NCI-H69 (cell line): ENCODE data around the gene SH3PXD2A.

Source experiments
- DNase-seq: peaks from one replicate; lab custom pipeline; 2025; lab: John Stamatoyannopoulos, UW

Gene SH3PXD2A

DNA sequence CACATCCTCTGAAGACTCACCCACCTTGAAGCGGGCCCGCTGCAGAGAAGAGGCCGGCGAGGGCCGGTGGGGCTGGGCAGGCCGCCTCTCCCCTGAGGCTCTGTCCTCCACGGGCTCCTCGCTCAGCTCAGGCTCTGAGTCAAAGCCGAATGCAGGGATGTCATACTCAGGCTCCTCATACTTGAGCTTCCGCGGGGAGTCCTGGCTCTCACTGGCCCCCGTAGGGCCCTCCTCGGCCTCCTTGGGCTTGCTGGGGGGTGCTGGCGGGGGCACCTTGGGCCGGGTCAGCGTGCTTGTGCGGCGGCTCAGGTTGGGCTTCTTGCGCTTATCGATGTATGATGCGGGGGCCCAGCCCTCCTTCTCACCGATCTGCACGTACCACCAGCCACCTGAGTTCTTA is 252.0 kb downstream of the SH3PXD2A start:
- no peak for DNase-seq

DNA sequence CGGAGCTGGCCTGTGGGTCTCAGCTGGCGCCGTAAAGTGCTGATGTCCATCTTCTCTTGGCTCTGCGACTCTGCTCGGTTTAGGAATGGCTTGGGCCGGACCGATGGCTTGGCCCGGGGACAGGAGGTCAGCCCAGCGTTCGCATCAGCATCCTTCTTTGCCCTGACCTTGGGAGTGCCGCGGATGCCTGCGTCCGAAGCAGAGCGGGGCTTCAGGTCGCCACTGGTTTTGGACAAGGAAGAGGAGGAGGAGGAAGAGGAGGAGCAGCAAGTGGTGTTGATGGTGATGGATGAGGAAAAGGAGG is 252.6 kb downstream of the SH3PXD2A start:
- no peak for DNase-seq

DNA sequence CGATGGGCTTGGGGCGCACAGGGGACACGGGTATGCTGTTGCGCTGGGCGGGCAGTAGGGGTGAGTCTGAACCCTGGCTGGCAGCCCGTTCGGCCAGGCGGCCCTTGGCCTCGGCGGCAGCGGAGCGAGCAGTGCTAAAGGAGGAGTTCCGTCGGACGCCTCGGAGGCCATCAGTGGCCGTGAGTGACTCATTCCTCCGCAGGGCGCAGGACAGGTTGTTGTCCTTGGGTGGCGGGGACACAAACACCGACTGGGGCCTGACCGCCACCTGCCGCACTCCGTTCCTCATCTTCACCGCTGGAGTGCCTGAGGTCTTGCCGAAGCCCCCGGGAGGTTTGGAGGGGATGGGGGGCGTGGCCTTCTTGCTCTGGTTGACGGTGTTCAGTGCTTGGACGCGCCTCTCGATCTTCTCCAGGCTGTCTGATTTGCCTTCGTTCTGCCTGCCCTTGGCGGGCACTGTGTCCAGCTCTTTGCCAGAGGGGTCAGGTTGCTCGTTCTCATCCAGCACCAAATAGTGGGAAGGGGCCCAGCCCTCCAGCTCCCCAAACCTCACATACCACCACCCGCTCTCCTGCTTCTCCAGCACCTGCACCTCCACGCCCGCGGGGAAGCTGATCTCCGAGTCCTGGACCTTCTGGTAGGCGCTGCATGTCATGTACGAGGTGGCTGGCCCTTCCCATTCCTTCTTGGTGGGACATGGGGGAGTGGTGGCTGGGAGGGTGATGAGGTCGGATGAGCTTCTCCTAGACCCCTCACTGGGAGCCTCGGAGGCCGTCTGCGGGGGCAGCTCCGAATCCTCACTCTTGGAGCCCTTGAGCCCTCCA is 253.1 kb downstream of the SH3PXD2A start:
- DNase-seq: no peak

DNA sequence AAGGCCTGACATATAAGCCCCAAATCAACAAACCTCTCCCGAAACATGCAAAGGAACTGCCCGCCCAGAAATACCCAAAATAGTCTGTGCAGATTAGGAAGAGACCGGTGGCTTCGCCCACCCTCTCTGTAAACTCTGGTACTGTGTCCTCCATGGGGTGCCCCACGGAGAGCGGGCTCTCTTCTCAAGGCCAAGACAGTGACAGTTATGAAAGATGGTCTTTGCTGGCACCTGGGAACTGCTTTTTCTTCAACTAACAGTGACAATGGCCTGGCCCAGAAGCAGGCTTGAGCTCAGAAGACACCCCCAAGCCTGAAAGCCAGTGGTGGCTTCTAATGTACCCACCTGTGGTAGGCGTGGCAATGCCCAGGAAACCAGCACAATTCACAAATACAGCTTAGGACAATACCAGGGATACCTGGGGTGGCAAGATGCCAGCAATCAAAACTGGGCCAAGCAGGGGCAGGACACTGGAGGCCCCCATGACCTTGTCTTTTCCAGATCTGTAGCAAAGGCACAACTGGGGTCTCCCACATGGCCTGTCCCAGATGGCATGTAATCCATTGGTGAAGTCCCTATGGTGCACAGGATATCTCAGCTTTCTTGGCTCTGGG is 254.3 kb downstream of the SH3PXD2A start:
- no peak for DNase-seq

DNA sequence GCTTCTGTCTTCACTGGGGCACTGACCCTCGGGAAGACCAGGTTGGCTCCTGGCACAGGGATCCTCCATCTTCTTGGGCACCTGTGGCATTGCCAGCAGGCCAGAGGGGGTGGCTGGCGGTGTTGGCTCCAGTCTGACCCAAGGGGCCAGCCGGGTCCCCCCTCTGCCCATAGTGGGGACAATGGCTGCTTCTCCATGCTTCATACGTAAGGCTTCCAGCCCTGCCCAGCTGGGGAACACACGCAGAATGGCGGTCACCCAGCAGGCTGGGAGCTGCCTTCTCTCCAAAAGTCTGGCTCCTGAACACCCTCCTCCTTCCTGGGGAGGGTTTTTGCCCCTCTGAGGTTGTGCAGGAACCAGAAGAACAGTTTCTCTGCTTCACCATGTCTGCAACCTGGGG is 255.1 kb downstream of the SH3PXD2A start:
- DNase-seq: no peak

DNA sequence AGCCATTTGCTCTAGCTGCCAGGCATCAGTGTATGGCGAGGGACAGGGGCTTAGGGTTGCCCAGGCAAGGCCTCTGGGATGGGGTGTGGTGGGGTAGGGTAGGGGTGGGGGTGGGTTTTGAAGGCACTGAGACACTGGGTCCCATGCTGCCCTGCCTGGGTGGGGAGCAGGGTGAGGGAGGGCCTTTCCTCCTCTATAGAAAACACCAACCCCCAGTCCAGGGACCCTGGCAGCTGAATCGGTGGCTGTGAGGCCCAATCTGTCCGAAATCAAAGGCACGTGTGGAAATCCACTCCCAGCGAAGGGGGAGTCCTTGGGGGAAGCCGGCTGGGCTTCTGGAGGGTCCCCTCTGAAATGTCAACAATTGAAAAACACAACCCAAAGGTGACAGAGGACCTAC is 255.5 kb downstream of the SH3PXD2A start:
- no peak for DNase-seq

DNA sequence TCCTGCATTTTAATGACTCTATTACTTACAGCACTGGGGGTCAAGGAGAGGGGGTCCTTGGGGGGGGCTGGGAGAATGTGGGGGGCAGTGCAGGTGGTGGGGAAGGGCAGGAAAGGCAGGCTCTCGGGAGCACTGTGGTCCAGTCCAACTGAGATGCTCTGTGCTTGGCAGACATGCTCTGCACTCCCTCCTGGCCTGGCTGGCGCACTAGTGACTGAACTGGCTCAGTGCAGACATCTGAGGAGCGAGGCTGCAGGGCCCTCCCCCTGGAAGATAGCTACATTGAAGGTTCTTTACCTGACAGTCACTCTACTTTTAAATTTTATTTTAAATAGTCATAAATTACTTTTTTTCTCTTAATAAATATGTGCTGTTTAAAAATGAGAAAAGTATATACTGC is 256.2 kb downstream of the SH3PXD2A start:
- DNase-seq: peak; percentile 21

DNA sequence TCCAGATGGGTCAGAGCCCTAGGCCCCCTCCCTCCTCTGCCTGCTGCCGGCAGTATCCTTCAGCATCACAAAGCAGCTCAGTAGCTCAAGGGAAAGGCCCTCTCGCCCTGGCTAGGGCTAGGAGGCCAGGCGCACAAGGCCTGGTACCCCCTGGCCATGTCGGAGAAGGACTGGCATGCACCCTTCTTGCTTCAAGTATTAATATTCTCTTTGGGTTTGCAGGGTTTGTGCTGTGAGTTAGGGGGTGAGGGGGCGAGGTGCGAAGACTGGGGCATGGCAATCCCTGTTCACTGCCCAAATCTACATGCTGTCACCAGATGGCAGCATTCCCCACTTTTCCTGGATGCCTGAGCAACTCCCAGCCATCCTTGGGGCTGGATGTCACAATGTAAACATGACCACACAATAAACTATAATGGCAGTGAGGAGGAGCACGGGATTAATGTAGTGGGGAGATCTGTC is 256.7 kb downstream of the SH3PXD2A start:
- peak; percentile 87 for DNase-seq

DNA sequence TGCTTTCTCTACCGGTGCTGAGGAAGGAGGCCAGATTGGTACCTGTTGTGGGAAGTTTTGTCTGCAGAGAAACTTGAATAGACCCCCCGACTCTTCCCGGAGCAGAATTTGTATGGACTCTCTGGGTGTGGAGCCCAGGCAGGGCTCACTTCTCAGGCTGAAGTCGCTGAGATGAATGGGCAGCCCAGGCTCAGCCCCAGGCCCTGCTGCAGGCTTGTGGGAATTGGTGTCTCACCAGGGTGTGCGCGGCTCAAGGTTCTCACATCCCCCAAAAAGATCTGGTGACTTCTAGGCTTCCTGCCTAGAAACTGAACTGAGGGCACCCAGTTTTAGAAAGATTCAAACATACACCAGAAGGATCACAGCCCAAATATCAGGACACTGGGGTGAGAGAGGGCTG is 258.4 kb downstream of the SH3PXD2A start:
- no peak for DNase-seq

DNA sequence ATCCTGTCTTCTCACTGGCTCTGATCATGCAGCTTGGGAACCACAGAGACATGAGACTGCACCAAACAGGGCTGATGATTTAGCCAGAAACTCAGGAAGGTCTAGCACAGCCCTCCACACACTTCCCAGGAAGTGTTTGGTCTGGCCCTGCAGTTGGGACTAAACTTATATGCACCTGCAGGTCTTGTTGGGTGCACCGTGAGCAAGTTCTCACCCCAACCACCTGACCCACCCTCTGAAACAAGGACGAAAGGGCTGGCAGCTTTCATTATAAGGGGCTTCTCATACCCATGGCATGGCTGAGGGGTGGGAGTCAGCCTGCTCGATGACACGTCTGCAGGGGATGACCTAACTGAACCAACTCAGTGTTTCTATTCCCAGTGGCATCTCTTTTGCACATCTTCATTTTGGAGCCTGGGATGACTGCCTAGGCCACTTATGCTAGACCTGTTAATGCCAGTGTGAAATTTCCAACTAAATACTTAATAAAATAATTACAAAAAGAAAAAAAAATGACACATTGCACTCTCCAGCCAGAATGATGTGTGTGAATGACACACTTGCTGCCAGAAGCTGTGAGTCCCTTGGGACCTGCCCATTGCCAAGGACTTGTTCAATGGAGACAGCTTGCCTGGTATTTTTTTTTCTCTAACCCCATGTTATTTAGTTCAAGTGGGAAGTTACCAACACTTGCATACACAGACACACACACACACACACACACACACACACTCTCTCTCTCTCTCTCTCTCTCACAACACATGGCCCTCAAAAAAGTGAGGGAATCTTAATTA is 259.2 kb downstream of the SH3PXD2A start:
- peak; percentile 9 for DNase-seq

DNA sequence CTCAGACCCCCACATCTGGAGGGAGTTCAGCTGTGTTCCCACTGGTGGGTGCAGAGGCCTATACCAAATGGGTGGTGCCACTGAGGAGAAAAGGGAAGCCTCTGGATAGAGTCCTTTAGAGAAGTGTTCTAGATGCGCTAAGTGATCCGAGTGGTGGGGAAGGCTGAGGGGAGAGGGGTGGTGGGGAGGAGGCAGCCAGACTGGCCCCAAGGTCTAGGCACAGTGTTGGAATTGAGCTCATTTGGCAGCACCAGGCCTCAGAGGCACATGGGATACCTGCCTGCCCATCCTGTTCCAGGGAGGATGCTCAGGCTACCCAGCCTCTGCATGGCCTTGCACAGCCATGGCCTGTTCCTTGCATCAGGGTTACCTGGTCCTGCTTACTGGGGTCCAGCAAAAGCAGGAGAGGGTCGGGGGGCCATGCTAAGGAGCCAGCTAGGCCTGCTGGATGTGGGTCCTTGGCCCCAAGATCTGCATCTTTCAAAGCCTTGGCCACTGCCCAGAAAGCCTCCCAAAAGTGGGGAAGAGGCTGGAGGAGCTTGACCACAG is 262.3 kb downstream of the SH3PXD2A start:
- no peak for DNase-seq

DNA sequence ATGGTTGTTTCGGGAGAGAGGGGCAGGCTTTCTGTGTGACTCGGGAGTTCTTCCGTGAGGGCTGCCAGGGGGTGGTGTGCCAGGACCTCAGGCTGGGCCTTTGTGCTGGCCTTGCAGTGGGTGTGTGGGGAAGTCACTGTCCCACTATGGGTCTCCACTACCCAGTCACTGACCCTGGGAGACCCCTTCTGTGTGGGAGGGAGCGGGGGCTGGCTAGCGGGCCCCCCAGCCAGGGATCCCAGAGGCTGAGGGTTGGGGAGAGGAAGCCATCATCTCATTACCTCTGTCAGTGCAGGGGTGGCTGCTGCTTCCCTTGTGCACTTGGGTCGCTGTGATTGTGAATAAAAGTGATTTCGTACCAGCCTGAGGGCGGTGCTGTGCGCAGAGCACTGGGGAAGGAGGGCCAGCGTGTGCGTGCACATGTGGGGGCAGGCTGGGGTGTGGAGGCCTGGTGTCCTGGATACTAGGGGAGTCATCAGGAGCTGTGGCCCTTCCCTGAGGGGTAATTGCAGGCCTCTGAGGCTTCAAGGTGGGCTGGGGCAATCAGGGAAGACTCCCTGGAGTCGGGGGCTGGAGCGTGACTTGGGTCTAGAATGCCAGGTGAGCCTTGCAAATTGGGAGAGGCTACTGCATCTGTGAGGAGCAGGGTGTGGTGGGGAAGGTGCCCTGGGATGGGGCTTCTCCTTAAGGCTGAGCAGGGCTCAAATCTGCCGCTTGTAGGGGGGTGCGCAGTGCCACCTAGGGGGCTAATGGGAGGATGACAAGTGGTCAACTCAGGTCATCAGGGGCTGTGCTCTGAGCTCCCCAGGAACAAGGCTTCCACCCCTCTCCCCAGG is 263.0 kb downstream of the SH3PXD2A start:
- DNase-seq: peak; percentile 54

DNA sequence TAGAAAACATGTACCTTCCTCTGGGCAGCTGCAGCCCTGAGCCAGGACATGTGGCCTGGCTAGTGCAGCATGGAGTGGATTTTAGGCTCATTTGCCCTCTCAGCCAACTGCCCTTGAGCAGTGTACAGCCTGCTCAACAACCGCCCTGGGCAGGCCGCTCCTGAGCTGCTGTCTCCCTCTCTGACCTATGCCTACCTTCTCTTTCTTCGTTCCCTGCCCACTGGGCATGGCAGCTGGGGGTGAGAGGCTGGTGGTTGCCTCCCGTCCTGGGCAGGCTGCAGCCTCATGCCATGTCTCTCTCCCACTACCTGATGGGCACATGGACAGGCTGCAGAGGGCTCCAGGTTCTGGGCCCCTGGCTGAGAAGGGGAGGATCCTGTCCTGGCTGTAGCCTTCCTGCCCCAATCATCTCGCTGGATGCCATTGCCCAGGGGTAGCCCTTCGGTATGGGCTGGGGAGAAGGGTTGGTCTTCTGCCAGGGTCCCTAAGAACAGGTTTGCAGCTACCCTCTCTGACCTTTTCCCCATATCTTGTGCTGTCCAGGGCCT is 264.6 kb downstream of the SH3PXD2A start:
- no peak for DNase-seq

DNA sequence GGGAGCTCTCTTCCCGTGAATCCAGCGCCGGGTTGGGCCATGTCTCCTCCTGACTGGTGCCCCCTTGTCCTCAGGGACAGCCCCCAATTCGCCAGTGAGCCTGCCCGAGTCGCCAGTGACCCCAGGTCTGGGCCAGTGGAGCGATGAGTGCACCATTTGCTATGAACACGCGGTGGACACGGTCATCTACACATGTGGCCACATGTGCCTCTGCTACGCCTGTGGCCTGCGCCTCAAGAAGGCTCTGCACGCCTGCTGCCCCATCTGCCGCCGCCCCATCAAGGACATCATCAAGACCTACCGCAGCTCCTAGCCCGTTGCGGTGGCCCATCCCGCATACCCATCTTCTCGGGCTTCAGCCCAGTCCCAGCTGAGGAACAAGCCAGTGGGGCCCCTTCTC is 265.3 kb downstream of the SH3PXD2A start:
- DNase-seq: no peak

DNA sequence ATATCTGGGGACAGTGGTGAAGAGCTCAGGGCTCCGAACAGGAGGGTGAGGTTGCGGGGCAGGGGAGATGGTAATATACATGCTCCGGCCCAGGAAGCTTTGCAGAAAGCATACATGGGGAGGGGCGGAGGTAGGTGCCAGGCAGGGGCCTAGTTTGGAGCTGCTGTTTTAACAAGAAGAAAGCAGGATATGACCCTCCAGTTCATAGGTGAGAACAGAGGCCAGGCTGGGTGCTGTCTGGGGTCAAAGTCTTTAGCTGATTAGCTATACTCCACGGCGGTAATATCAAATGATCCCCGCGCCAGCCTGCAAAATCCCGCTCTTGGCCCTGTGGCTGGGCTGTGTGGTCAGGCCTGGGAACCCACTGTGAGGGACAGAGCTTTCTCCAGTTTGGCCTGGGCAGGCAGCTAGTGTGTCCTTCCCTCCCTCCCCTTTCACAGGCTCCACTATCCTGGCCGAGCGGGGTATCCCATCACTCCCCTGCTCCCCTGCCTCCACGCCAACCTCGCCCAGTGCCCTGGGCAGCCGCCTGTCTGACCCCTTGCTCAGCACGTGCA is 266.2 kb downstream of the SH3PXD2A start:
- DNase-seq: no peak

DNA sequence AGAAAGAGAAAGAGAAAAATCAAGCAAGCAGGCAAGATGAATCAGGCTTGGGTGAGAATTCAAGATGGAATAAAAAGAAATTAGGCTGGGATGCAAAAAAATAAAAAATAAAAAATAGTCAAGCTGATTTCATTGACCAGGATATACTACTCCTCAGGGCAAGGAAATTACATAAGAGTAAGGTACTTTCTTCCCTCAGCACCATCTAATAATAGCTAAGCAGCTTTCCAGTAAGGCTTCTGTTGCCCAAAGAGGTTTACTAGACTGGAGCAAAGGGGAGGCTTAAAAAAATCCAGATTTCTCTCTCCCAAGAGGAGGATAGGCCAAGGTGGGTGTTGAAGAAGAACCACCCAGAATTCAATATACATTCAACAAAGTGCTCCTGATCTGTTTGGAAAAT is 268.3 kb downstream of the SH3PXD2A start:
- DNase-seq: no peak

DNA sequence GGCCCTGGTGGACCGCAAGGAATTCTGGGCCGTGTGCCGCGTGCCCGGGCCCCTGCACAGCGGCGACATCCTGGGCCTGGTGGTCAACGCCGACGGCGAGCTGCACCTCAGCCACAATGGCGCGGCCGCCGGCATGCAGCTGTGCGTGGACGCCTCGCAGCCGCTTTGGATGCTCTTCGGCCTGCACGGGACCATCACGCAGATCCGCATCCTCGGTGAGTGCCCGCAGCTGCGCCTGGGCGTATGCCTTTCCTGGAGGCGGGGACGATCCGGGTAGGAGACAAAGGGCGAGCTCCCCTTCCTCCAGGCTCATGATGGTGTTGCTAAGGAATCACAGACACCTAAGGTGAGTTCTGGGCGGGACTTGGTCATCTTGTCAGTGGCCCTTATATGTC is 270.4 kb downstream of the SH3PXD2A start:
- DNase-seq: no peak

DNA sequence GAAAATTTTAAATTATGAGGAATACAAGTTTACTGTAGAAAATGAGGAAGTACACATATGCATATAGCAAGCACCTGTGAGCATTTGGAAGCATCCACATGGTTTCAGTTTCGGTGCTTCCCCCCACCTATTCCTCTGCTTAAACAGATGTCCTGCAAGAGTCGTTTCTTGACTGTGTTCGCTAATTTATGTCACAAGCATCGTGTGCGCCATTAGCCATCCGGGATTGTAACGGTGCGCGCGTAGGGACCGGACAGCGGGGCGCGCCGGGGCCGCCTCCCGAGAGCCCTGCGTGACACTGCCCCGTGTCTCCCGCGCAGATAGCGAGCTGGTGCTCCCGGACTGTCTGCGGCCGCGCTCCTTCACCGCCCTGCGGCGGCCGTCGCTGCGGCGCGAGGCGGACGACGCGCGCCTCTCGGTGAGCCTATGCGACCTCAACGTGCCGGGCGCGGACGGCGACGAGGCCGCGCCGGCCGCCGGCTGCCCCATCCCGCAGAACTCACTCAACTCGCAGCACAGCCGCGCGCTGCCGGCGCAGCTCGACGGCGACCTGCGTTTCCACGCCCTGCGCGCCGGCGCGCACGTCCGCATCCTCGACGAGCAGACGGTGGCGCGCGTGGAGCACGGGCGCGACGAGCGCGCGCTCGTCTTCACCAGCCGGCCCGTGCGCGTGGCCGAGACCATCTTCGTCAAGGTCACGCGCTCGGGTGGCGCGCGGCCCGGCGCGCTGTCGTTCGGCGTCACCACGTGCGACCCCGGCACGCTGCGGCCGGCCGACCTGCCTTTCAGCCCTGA is 271.0 kb downstream of the SH3PXD2A start:
- no peak for DNase-seq

DNA sequence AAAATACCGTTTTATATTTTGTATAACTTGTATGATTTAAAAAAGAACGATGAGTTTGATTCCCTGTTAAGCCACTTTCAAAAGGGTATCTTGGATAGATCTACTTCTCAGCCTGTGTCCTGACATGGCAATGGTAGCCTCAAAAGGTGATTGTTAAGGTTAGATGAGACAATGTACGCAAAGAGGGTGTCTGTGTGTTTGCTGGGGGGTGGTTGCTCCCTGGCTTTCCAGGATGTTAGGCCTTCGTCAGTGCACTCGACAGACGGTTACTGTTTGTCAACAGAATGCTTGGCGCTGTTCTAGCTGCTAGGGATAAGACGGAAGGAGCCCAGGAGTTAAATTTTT is 271.5 kb downstream of the SH3PXD2A start:
- DNase-seq: peak; percentile 3

DNA sequence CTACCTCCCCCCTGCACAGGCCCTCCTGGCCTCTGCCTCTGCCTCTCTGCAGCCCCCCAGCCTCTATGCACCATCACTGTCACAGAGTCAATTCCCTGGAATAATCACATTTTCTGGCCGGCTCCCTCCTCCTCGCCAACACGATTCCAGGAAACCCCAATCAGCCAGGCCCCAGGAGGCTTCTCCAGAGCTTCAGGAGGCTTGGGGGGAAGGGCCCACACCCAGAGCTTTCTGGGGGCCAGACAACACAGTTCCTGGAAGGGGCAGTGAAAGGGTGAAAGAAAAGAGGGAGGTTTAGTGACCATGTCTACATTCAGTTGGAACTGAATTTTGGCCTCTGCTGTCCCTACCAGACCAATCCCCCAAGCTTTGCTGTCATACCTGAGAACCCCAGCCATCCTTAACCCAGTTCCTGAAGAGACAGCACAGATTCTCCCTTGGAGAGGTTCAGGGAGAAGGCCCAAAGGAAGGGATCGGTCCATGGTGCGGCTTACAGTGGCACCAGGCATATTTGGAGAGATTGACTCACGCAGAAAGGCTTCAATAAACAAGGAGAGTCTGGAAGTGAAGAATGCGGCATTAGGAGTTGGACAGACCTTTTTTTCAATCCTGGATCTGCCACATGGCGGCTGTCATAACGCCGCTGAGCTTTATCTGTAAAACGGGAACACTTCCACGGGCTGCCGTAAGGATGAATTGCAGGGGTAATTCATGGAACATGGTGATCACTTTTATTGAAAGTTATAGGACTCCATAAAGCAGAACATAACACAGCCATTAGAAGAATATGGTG is 272.8 kb downstream of the SH3PXD2A start:
- DNase-seq: no peak
